ENCODE data around the gene FFAR2.

GRCh38 chr19:35468637-35469036 is 20.6 kb downstream of the FFAR2 start:
- no peak for TF ChIP-seq POLR2A (IDR thresholded peaks at IDR 0.05)
- TF ChIP-seq, protein P1, sequence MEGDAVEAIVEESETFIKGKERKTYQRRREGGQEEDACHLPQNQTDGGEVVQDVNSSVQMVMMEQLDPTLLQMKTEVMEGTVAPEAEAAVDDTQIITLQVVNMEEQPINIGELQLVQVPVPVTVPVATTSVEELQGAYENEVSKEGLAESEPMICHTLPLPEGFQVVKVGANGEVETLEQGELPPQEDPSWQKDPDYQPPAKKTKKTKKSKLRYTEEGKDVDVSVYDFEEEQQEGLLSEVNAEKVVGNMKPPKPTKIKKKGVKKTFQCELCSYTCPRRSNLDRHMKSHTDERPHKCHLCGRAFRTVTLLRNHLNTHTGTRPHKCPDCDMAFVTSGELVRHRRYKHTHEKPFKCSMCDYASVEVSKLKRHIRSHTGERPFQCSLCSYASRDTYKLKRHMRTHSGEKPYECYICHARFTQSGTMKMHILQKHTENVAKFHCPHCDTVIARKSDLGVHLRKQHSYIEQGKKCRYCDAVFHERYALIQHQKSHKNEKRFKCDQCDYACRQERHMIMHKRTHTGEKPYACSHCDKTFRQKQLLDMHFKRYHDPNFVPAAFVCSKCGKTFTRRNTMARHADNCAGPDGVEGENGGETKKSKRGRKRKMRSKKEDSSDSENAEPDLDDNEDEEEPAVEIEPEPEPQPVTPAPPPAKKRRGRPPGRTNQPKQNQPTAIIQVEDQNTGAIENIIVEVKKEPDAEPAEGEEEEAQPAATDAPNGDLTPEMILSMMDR (IDR thresholded peaks at IDR 0.05): peak in 2 of 4 experiments; percentile 46 to 48
